NCI-H2196 treated with DMSO at 0.1 percent for 48 hours (cell line): Measurements from ENCODE around the gene SLC37A1.

Experiments
- DNase-seq: peaks from one replicate; lab custom pipeline; 2025; ENCODE audit not compliant: unreplicated experiment; lab: John Stamatoyannopoulos, UW

The SLC37A1 gene

GRCh38 chr21:42478504-42478903 lies 35.1 kb upstream of the SLC37A1 start:
- no peak for DNase-seq

GRCh38 chr21:42479582-42479981 lies 34.1 kb upstream of the SLC37A1 start:
- no peak for DNase-seq

- no peak for DNase-seq
Measured at GRCh38 chr21:42480736-42481135, 32.9 kb upstream of the SLC37A1 start.

GRCh38 chr21:42481169-42481568 lies 32.5 kb upstream of the SLC37A1 start:
- DNase-seq: no peak

GRCh38 chr21:42484966-42485365 lies 28.7 kb upstream of the SLC37A1 start:
- no peak for DNase-seq

- DNase-seq: no peak
Measured at GRCh38 chr21:42486072-42486471, 27.6 kb upstream of the SLC37A1 start.

- no peak for DNase-seq
Measured at GRCh38 chr21:42486531-42486930, 27.1 kb upstream of the SLC37A1 start.

- no peak for DNase-seq
Measured at GRCh38 chr21:42489006-42489563, 24.6 kb upstream of the SLC37A1 start.

GRCh38 chr21:42489991-42490390 lies 23.7 kb upstream of the SLC37A1 start:
- DNase-seq: no peak

- no peak for DNase-seq
Measured at GRCh38 chr21:42490720-42491119, 22.9 kb upstream of the SLC37A1 start.

- no peak for DNase-seq
Measured at GRCh38 chr21:42491328-42491727, 22.3 kb upstream of the SLC37A1 start.

- DNase-seq: no peak
Measured at GRCh38 chr21:42492201-42492600, 21.5 kb upstream of the SLC37A1 start.

GRCh38 chr21:42493109-42494060 lies 20.3 kb upstream of the SLC37A1 start:
- DNase-seq: no peak

GRCh38 chr21:42495027-42495426 lies 18.6 kb upstream of the SLC37A1 start:
- DNase-seq: no peak

- DNase-seq: peak; percentile 60
Measured at GRCh38 chr21:42495765-42496119, 17.9 kb upstream of the SLC37A1 start.

GRCh38 chr21:42496120-42496838 lies 17.4 kb upstream of the SLC37A1 start, which contains the start of gene RSPH1:
Gene RSPH1 (minus strand): TSS chr21:42496224. CDS start chr21:42496186, 38 bp downstream.
- DNase-seq: peak; percentile 99

GRCh38 chr21:42496839-42497202 lies 16.8 kb upstream of the SLC37A1 start:
- no peak for DNase-seq

- no peak for DNase-seq
Measured at GRCh38 chr21:42498012-42498411, 15.6 kb upstream of the SLC37A1 start.

- no peak for DNase-seq
Measured at GRCh38 chr21:42499444-42500112, 14.1 kb upstream of the SLC37A1 start.

GRCh38 chr21:42500225-42500624 lies 13.4 kb upstream of the SLC37A1 start:
- DNase-seq: no peak

- no peak for DNase-seq
Measured at GRCh38 chr21:42500736-42501135, 12.9 kb upstream of the SLC37A1 start.
